Omental fat pad (tissue), 4 donors: ENCODE measurements around the gene TOMT. TPM values are rescaled to one million over a fixed set of nuclear protein-coding genes. Genes with fewer than 3 reads are reported as not detected.
"Not testable (repeated sequence)": the region's sequence is repeated elsewhere in the genome, so short reads cannot be mapped to it uniquely, and the experiment has no call there.

Experiments used
- ATAC-seq: fragments of 150-250 bp; one replicate; pipeline ENCODE4 v1.9.1; 2016; ENCODE audit warnings: mild to moderate bottlenecking, moderate library complexity; ENCODE audit not compliant: low FRiP score
- DNase-seq: peaks from one replicate; pipeline ENCODE4 v3.0.0-alpha.2; 2019; ENCODE audit warnings: low spot score
- total RNA-seq, 4 donors: library from RNA; depleted of rRNA; stranded (reverse); fragments of >200 nt; gene quantifications; one replicate each; pipeline ENCODE4 v1.1.0, GENCODE V29; 2016
- TF ChIP-seq, protein P1 (sequence below), 3 donors: fragments of 450-650 bp; IDR thresholded peaks; one replicate each; pipeline ENCODE4 v1.5.1; 2016 to 2017; ENCODE audit warnings: antibody characterized with exemption in 3 of 3, mild to moderate bottlenecking in 3 of 3, moderate library complexity in 2 of 3

Gene TOMT
- total RNA-seq, 4 donors from 2014 or later: not detected

DNA sequence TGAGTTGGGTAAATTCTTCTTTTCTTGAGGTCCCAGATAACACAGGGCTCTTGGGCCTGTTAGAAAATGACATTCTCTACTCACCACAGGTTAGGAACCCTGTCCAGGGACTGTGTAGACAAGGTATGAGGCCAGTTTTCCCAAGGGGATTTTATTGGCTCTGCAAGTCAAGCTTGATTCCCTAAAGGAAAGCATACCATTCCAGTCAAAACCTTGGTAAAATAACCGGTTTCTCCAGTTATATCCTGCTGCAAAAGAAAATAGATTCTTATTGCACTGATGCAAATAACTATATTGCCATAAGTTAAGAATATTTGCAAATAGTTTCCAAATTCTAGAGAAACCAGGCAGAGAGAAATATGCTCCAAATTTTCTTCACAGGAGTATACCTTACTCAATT is 20.2 kb downstream of the TOMT start:
- ATAC-seq (no peak), DNase-seq (no peak)
- TF ChIP-seq, protein P1, sequence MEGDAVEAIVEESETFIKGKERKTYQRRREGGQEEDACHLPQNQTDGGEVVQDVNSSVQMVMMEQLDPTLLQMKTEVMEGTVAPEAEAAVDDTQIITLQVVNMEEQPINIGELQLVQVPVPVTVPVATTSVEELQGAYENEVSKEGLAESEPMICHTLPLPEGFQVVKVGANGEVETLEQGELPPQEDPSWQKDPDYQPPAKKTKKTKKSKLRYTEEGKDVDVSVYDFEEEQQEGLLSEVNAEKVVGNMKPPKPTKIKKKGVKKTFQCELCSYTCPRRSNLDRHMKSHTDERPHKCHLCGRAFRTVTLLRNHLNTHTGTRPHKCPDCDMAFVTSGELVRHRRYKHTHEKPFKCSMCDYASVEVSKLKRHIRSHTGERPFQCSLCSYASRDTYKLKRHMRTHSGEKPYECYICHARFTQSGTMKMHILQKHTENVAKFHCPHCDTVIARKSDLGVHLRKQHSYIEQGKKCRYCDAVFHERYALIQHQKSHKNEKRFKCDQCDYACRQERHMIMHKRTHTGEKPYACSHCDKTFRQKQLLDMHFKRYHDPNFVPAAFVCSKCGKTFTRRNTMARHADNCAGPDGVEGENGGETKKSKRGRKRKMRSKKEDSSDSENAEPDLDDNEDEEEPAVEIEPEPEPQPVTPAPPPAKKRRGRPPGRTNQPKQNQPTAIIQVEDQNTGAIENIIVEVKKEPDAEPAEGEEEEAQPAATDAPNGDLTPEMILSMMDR (IDR thresholded peaks at IDR 0.05): no peak

DNA sequence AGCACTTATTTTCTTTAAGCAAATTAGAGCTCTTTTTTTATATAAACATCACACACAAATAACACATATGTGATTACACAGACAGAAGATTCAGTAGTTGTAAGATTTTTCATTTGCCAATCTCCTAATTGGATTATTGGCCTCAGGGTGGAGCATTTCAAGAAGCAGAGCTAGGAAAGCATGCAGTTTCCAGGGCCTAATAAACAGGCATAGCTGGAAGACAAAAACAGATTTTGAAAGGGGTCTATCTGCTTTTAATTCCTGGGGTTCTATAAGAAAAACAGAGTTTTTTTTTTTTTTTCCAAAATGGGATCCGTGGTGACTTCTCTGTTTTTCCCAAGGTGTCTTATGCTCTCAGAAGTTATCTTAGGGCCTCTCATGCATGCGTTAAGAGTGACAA is 22.2 kb downstream of the TOMT start:
- DNase-seq (no peak), ATAC-seq (no peak)
- TF ChIP-seq, protein P1 (IDR thresholded peaks at IDR 0.05): no peak

DNA sequence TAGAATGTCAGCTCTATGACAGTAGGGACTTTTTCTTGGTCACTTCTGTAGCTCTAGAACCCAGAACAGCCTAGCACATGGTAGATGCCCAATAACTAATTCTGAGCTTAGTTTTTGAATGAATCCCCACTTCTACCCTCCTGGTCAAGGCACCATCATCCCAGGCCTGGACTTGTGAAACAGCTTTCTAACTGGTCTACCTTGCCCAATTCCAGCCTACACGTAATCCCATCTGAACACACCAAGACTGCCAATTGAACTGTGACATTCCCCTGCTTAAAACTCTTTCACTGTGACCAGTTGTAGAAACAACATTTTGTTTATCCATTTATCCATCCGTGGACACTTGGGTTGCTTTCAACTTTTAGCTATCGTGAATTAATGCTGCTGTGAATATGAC is 23.7 kb downstream of the TOMT start:
- DNase-seq (no peak), ATAC-seq (no peak)
- TF ChIP-seq, protein P1 (IDR thresholded peaks at IDR 0.05): no peak

DNA sequence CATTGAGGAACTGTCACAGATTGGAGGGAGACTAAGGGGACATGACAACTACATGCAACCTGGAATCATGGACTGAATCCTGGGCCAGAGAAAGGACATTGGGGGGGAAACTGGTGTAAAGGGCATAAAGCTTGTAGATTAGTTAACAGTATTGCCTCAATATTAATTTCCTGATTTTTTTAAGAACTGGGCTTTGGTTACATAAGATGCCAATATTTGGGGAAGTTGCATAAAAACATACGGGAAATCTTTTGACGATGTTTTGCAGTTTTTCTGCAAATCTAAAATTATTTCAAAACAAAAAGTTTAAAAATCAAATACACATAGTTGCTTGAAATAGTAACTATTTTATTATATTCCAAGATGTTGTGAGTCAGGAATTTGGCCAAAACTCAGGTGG is 26.9 kb downstream of the TOMT start:
- ATAC-seq (no peak), DNase-seq (no peak)
- TF ChIP-seq, protein P1 (IDR thresholded peaks at IDR 0.05): no peak

DNA sequence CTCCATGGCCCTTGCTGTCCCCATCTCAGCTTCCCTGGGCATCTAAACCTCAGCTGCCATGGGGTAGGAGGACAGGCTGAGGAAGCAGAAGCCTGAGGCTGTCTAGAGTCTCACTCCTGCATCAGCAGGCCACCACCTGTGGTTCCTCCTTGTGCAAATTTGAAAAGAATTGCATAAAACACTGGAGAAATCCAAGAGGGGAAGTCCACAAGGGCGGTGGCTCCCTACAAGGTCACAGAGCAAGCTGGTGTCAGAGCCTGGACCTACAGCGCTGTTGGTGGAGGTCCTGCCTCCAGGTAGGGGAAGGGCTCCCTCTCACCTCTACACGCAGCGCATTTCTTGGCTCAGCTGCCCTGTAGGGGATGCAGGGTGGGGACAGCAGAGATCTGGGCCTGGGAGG is 29.7 kb downstream of the TOMT start, which contains the start of gene FOLR3:
Gene FOLR3 (plus strand): TSS at position 253 of the 400 bp plus-strand sequence. CDS start 228 bp downstream, outside the sequence.
- not testable (repeated sequence) for ATAC-seq, DNase-seq

DNA sequence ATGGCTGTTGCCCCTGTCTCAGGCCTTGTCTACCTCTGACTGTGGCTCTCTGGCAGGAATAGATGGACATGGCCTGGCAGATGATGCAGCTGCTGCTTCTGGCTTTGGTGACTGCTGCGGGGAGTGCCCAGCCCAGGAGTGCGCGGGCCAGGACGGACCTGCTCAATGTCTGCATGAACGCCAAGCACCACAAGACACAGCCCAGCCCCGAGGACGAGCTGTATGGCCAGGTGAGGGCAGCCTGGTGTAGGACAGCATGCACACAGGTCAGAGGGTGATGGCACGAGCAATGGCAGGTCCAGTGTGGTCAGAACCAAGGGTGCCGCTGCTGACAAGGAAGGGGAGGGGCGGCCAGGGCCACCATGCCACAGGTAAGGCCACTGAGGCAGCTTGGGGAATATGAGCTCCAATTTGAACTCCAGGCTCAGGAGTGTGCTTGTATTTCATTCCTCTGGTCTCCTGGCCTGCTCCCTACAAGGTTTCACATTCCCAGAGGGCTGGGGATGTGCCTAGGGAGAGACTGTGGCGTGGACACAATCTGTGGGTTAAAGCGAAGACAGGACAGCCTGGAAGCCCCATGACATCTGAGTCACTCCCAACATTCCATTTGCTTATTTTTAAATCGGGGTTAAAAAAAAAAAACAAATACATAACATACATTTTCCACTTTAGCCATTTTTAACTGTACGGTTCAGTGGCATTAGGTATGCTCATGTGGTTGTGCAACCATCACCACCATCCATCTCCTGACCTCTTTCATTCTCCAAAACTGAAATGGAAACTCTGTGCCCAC is 30.4 kb downstream of the TOMT start:
- DNase-seq: no peak
- TF ChIP-seq, protein P1 (IDR thresholded peaks at IDR 0.05): no peak
- ATAC-seq: no peak

DNA sequence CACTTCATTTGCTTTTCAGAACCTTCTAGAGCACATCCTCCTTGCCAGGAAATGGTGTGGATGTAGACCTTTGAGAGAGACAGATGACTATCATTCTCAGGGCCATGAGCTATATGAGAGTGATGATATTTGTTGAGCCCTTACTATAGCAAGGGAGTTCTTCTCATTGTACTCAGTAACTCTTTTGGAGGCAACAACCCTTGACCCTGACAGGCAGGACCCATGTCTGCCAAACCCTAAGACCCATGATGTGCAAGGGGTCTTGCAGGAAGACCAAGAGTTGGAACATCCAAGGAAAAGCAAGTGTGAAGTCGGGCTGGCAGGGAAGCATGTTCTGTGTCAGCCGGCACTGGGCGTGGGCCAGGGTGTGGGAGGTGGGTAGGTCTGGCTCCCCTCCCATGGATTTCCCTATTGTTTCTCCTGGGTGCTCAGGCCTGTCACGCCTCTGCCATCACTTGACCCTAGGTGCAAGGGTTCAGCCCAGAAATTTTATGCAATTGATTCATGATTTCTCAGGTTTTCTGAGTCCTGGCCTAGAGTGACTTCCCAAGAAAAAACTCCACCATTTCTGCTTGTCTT is 31.0 kb downstream of the TOMT start:
- DNase-seq (no peak), ATAC-seq (no peak)
- TF ChIP-seq, protein P1 (IDR thresholded peaks at IDR 0.05): no peak
